HepG2 (cell line): ENCODE results near the gene SCUBE2. TPM values are rescaled to one million over a fixed set of nuclear protein-coding genes. Genes with fewer than 3 reads are reported as not detected.
A peak's percentile ranks its signal among the peaks of the same experiment; 100 is the strongest.

Experiments
- ATAC-seq: fragments of 200-7000 bp; cut with Tn5 transposase; 3 replicates; pipeline ENCODE4 v1.9.1; 2020; ENCODE audit warnings: mild to moderate bottlenecking, moderate library complexity
- BruUV-seq: library from RNA; stranded (reverse); fragments of 400-500 nt; replicated peaks from 2 replicates; lab custom pipeline; 2021; lab: Mats Ljungman, UMichigan
- CTCF ChIA-PET: fragments of 300-600 bp; formaldehyde crosslinking; extraction: SDS; loops from one replicate; lab custom pipeline; 2021; ENCODE audit warnings: low total read pairs, inconsistent platforms, low intra/inter-chr PET ratio; lab: Yijun Ruan, JAX
- POLR2A ChIA-PET: fragments of 350-600 bp; sonication (Branson Sonifier 250); formaldehyde crosslinking; loops from one replicate; lab custom pipeline; 2020; ENCODE audit warnings: antibody characterized with exemption, inconsistent platforms; lab: Yijun Ruan, JAX
- DNase-seq: peaks from one replicate; pipeline ENCODE4 v3.0.0-alpha.2; 2015; ENCODE audit warnings: low spot score
- FAIRE-seq: peaks from 3 replicates; lab custom pipeline; 2011; peaks lifted over from hg19 to GRCh38; lab: Jason Lieb, UNC
- H2AFZ ChIP-seq: one replicate; pipeline ENCODE4 v1.6.1; 2011; ENCODE audit warnings: low read length, inconsistent platforms
- H3K27ac ChIP-seq: fragments of 300-600 bp; 3 replicates; pipeline ENCODE4 v1.8.0; 2011; ENCODE audit warnings: mixed run types, mild to moderate bottlenecking, mixed read lengths, low read length, inconsistent platforms; ENCODE audit not compliant: insufficient read depth; ENCODE audit errors: extremely low read length
- H3K27me3 ChIP-seq, 2 experiments: fragments of 200-600 bp in 1 of 2; 2 replicates in 1 of 2; 3 replicates in 1 of 2; pipeline versions ENCODE4 v1.6.0 to v1.8.0; 2011; ENCODE audit warnings: low read length in 2 of 2, mild to moderate bottlenecking in 2 of 2, moderate library complexity in 2 of 2, inconsistent platforms in 1 of 2; ENCODE audit not compliant: insufficient read depth in 2 of 2, control insufficient read depth in 1 of 2
- H3K36me3 ChIP-seq, 2 experiments: fragments of 200-600 bp in 1 of 2; replicated peaks in 1 of 2; 2 replicates in 1 of 2; 3 replicates in 1 of 2; pipeline versions ENCODE4 v1.5.1 to v1.8.0; 2011; ENCODE audit warnings: low read length in 2 of 2, inconsistent platforms in 1 of 2; ENCODE audit not compliant: insufficient read depth in 2 of 2, control insufficient read depth in 1 of 2
- H3K4me1 ChIP-seq: 2 replicates; pipeline ENCODE4 v1.5.1; 2012; ENCODE audit warnings: low read length, inconsistent platforms; ENCODE audit not compliant: insufficient read depth
- H3K4me2 ChIP-seq: 2 replicates; pipeline ENCODE4 v1.6.0; 2011; ENCODE audit warnings: low read depth, low read length, inconsistent platforms
- H3K4me3 ChIP-seq, 3 experiments: fragments of 200-600 bp in 1 of 3; sonication (generic), shearing (Covaris generic) in 1 of 3; replicated peaks in 1 of 3; 2 replicates each; pipeline ENCODE4 v1.5.1; 2011 to 2016; ENCODE audit warnings: low read length in 3 of 3, inconsistent platforms in 2 of 3, low read depth in 2 of 3, mild to moderate bottlenecking in 2 of 3, control low read depth in 1 of 3, mixed read lengths in 1 of 3; ENCODE audit not compliant: insufficient read depth in 1 of 3
- H3K79me2 ChIP-seq: one replicate; pipeline ENCODE4 v1.6.1; 2011; ENCODE audit warnings: low read length, inconsistent platforms; ENCODE audit not compliant: insufficient read depth
- H3K9ac ChIP-seq: 2 replicates; pipeline ENCODE4 v1.6.0; 2011; ENCODE audit warnings: mild to moderate bottlenecking, low read depth, low read length, inconsistent platforms; ENCODE audit not compliant: insufficient read depth
- H3K9me3 ChIP-seq: 2 replicates; pipeline ENCODE4 v1.5.1; 2012; ENCODE audit warnings: mild to moderate bottlenecking, low read length
- H4K20me1 ChIP-seq: 2 replicates; pipeline ENCODE4 v1.6.0; 2011; ENCODE audit warnings: inconsistent platforms, mild to moderate bottlenecking, low read length, moderate library complexity; ENCODE audit not compliant: insufficient read depth
- CEBPB ChIP-seq: IDR thresholded peaks from 2 replicates; pipeline ENCODE4 v1.6.1; 2011; ENCODE audit warnings: low read depth, low read length, improper control_type of control experiment, borderline replicate concordance
- FOXC1 ChIP-seq: sonication (generic); formaldehyde crosslinking; IDR thresholded peaks from 2 replicates; pipeline ENCODE4 v1.8.0; 2022; ENCODE audit warnings: mild to moderate bottlenecking, missing genetic modification reagents, borderline replicate concordance
- KDM2A ChIP-seq: sonication (generic); formaldehyde crosslinking; IDR thresholded peaks from 2 replicates; pipeline ENCODE4 v1.4.0; 2020; ENCODE audit warnings: low read depth, missing genetic modification reagents, borderline replicate concordance
- SNRNP70 ChIP-seq: fragments of 200-400 bp; formaldehyde crosslinking; IDR thresholded peaks from 2 replicates; pipeline ENCODE4 v1.6.1; 2017; ENCODE audit warnings: mild to moderate bottlenecking, low read depth, low read length, moderate library complexity
- YY1 ChIP-seq: IDR thresholded peaks from 2 replicates; pipeline ENCODE4 v1.6.1; 2011; ENCODE audit warnings: low read length, low read depth, moderate library complexity, mild to moderate bottlenecking; ENCODE audit not compliant: insufficient read depth, insufficient replicate concordance
- ZFP90 ChIP-seq: sonication (generic); formaldehyde crosslinking; IDR thresholded peaks from 2 replicates; pipeline ENCODE4 v1.8.0; 2022; ENCODE audit warnings: missing genetic modification reagents, mild to moderate bottlenecking, inconsistent platforms, borderline replicate concordance
- ZNF101 ChIP-seq: sonication (generic); formaldehyde crosslinking; IDR thresholded peaks from 2 replicates; pipeline ENCODE4 v1.4.0; 2020; ENCODE audit warnings: mild to moderate bottlenecking, low read depth, missing genetic modification reagents, borderline replicate concordance
- ZNF253 ChIP-seq: sonication (generic); formaldehyde crosslinking; IDR thresholded peaks from 2 replicates; pipeline ENCODE4 v1.8.0; 2022; ENCODE audit warnings: mild to moderate bottlenecking, missing genetic modification reagents, borderline replicate concordance
- ZNF501 ChIP-seq: sonication (generic); formaldehyde crosslinking; IDR thresholded peaks from 2 replicates; pipeline ENCODE4 v1.5.1; 2020; ENCODE audit warnings: mild to moderate bottlenecking, moderate library complexity, missing genetic modification reagents
- ZNF629 ChIP-seq: sonication (generic); formaldehyde crosslinking; conservative IDR thresholded peaks from 2 replicates; pipeline ENCODE4 v1.5.0; 2020; ENCODE audit warnings: missing genetic modification reagents
- ZNF703 ChIP-seq: sonication (generic); formaldehyde crosslinking; IDR thresholded peaks from 2 replicates; pipeline ENCODE4 v1.5.1; 2020; ENCODE audit warnings: missing genetic modification reagents, mild to moderate bottlenecking, moderate library complexity, borderline replicate concordance
- ZNF75D ChIP-seq: sonication (generic); formaldehyde crosslinking; IDR thresholded peaks from 2 replicates; pipeline ENCODE4 v1.8.1; 2023; ENCODE audit warnings: missing genetic modification reagents, mild to moderate bottlenecking, borderline replicate concordance
- WGBS: methylation state at CpG from one replicate; pipeline ENCODE4 v1.1.6; 2017; ENCODE audit warnings: low lambda C conversion rate; 5-methylcytosine and 5-hydroxymethylcytosine counted together
- in situ Hi-C: cut with HindIII; loops from 2 replicates; pipeline ENCODE4 v1.10.0; 2017; ENCODE audit warnings: low pct_unique_long_range_greater_than_20kb; ENCODE audit not compliant: extremely low pct_ligation_motif_present
- intact Hi-C: fragments of 100-400 bp; cut with micrococcal nuclease; formaldehyde crosslinking; loops from one replicate; pipeline ENCODE4 v1.10.0; 2022; ENCODE audit not compliant: unreplicated experiment
- polyA plus RNA-seq, 8 experiments: library from polyadenylated mRNA; depleted of rRNA in 3 of 8; stranded (reverse) in 7 of 8; unstranded in 1 of 8; fragments of >200 nt; fragmentation: Illumina TruSeq in 4 of 8; extraction: Trizol in 4 of 8; gene quantifications; 2 replicates each; pipeline versions ENCODE4 v1.2.1 to v1.2.3, GENCODE V29; 2011 to 2016; ENCODE audit warnings: low read depth in 4 of 8, missing spikeins in 1 of 8, mixed read lengths in 1 of 8; ENCODE audit not compliant: insufficient read depth in 1 of 8
- total RNA-seq, 5 experiments: library from RNA; depleted of rRNA; stranded (reverse); fragments of >200 nt; fragmentation: Illumina TruSeq; extraction: Trizol; gene quantifications; 2 replicates each; pipeline ENCODE4 v1.2.3, GENCODE V29; 2016; ENCODE audit warnings: low read depth in 1 of 5
- TF ChIP-seq, protein P1 (sequence below): IDR thresholded peaks from 2 replicates; pipeline ENCODE4 v1.6.1; 2016; ENCODE audit warnings: missing biosample characterization, missing genetic modification reagents, low read depth
- TF ChIP-seq, protein P2 (sequence below): sonication (generic); formaldehyde crosslinking; IDR thresholded peaks from 2 replicates; pipeline ENCODE4; 2020; ENCODE audit warnings: missing genetic modification reagents, mild to moderate bottlenecking, borderline replicate concordance
- TF ChIP-seq, protein P3 (sequence below): sonication (generic); formaldehyde crosslinking; IDR thresholded peaks from 2 replicates; pipeline ENCODE4 v1.5.0; 2020; ENCODE audit warnings: missing genetic modification reagents, mild to moderate bottlenecking, borderline replicate concordance
- TF ChIP-seq, protein P4 (sequence below): IDR thresholded peaks from 2 replicates; pipeline ENCODE4 v1.6.1; 2016; ENCODE audit warnings: low read depth, borderline replicate concordance

The SCUBE2 gene
- total and polyA plus RNA-seq, 2 of the 13 experiments (the other 11 are each of a cell fraction or from before 2014, with no cell fraction given): 0.09 TPM; not detected in 1

DNA sequence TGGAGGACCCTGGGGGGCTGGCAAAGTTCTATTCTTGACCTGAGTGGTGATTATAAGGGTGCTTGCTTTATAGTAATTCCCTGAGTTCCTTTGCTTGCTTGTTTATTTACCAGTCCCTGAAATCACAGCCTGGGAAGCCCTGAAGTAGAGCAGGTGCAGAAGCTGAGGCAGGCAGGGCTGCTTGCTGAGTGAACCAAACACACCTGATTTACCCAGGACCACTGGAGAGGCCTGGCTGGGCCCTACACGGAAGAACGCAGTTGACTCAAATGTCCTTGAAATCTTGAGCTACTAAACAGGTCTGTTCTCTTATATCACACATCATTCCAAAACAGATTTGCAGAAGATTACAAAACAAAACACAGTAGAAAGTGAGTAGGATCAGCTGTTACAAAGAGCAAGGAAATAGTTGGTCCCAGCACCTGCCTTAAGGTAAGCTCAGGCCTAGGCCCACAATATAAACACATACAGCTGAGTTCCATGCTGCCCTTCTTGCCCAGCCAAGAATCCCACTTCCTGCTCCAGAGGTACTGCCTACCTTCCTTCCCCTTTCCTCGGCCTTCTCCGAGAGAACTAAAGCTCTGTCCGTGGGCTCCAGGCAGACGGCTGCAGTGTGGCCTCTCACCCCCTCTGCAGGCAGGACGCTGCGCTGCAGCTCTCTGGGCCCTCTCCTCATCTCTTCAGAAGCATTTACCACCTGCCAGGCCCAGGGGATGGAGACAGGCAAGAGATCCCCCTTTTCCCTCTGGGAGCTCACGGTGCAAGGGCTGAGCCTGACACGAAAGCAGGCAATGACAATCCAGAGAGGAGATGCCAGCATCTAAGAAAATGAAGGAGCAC, 46.1 kb upstream of the SCUBE2 start:
- Histone ChIP-seq H4K20me1 (peaks cover 4% of the 10 kb centered on the region; the same call in 1 of the 2 replicates), H3K27me3 (no peaks in the 10 kb centered on the region), H3K79me2 (no peaks in the 10 kb centered on the region), H3K27ac (no peak overlapping the region), H3K4me3 (no peak overlapping the region), H3K9me3 (no peaks in the 10 kb centered on the region), H3K4me1 (peaks cover 20% of the 10 kb centered on the region; the same call in 1 of the 2 replicates), H3K4me2 (no peak overlapping the region), H3K36me3 (peaks cover 16 to 49% of the 10 kb centered on the region in 2 experiments), H2AFZ (no peak overlapping the region), H3K9ac (no peak overlapping the region)
- in situ Hi-C loops (loop anchor here (10.0 kb wide), 1 partner anchor 223 kb away; the partner anchor contains the start of gene AKIP1), intact Hi-C loops (loop anchor here (1.0 to 2.0 kb wide), 2 partner anchors 122 to 223 kb away; no protein-coding TSS in a partner anchor)
- FAIRE-seq (no peak), ATAC-seq (peak; percentile 97), DNase-seq (peak; percentile 39)
- no TSS peak for BruUV-seq
- ChIA-PET CTCF (interaction anchor here (1.1 to 2.3 kb wide), 2 partner anchors 122 to 224 kb away, joined by 4 to 19 read pairs; no protein-coding TSS in a partner anchor), POLR2A (interaction anchor here (1.2 to 2.0 kb wide), 2 partner anchors 173 to 323 kb away, joined by 4 to 5 read pairs; partner anchors contain the start of gene ZNF143)
- WGBS: 63% methylated on average over 4 of the region's 10 CpGs
- TF ChIP-seq ZNF629: no peak
- TF ChIP-seq ZNF75D (CRISPR knock-in tag): no peak
- TF ChIP-seq, protein P1, sequence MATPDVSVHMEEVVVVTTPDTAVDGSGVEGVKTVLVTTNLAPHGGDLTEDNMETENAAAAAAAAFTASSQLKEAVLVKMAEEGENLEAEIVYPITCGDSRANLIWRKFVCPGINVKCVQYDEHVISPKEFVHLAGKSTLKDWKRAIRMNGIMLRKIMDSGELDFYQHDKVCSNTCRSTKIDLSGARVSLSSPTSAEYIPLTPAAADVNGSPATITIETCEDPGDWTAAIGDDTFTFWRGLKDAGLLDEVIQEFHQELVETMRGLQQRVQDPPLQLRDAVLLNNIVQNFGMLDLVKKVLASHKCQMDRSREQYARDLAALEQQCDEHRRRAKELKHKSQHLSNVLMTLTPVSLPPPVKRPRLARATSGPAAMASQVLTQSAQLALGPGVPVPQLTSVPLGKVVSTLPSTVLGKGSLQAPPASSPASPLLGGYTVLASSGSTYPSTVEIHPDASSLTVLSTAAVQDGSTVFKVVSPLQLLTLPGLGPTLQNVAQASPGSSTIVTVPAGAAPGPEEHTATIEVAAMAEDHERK (CRISPR knock-in tag): no peak
- TF ChIP-seq, protein P2, sequence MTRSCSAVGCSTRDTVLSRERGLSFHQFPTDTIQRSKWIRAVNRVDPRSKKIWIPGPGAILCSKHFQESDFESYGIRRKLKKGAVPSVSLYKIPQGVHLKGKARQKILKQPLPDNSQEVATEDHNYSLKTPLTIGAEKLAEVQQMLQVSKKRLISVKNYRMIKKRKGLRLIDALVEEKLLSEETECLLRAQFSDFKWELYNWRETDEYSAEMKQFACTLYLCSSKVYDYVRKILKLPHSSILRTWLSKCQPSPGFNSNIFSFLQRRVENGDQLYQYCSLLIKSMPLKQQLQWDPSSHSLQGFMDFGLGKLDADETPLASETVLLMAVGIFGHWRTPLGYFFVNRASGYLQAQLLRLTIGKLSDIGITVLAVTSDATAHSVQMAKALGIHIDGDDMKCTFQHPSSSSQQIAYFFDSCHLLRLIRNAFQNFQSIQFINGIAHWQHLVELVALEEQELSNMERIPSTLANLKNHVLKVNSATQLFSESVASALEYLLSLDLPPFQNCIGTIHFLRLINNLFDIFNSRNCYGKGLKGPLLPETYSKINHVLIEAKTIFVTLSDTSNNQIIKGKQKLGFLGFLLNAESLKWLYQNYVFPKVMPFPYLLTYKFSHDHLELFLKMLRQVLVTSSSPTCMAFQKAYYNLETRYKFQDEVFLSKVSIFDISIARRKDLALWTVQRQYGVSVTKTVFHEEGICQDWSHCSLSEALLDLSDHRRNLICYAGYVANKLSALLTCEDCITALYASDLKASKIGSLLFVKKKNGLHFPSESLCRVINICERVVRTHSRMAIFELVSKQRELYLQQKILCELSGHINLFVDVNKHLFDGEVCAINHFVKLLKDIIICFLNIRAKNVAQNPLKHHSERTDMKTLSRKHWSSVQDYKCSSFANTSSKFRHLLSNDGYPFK (CRISPR knock-in tag): no peak
- TF ChIP-seq, protein P3, sequence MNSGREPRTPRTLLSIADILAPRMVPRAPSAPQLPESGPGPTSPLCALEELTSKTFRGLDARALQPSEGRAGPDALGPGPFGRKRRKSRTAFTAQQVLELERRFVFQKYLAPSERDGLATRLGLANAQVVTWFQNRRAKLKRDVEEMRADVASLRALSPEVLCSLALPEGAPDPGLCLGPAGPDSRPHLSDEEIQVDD (CRISPR knock-in tag): no peak
- no peak for TF ChIP-seq ZNF703 (CRISPR knock-in tag)
- no peak for TF ChIP-seq YY1
- peak; percentile 25; the same call in 1 of the 2 replicates for TF ChIP-seq KDM2A (CRISPR knock-in tag)
- TF ChIP-seq, protein P4, sequence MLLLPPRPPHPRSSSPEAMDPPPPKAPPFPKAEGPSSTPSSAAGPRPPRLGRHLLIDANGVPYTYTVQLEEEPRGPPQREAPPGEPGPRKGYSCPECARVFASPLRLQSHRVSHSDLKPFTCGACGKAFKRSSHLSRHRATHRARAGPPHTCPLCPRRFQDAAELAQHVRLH (CRISPR knock-in tag): no peak
- no peak for TF ChIP-seq ZFP90 (CRISPR knock-in tag)
- TF ChIP-seq ZNF253 (CRISPR knock-in tag): no peak
- no peak for TF ChIP-seq FOXC1 (CRISPR knock-in tag)
- TF ChIP-seq ZNF501 (CRISPR knock-in tag): peak; percentile 59; the same call in 1 of the 2 replicates
- no peak for TF ChIP-seq SNRNP70
- TF ChIP-seq CEBPB: no peak
- TF ChIP-seq ZNF101: no peak
